GM23248 (cell line): ENCODE data around the gene UTP4. TPM values are rescaled to one million over a fixed set of nuclear protein-coding genes. Genes with fewer than 3 reads are reported as not detected.

Experiments
- DNase-seq: peaks from one replicate; pipeline ENCODE4 v3.0.0-alpha.2; 2015
- H2AFZ ChIP-seq: fragments of 200-600 bp; sonication (generic); 2 replicates; pipeline ENCODE4 v1.6.1; 2016; ENCODE audit warnings: antibody characterized with exemption
- H3F3A ChIP-seq: fragments of 200-600 bp; sonication (generic); 2 replicates; pipeline ENCODE4 v1.6.1; 2016; ENCODE audit warnings: mild to moderate bottlenecking, antibody characterized with exemption, mixed run types; ENCODE audit not compliant: insufficient read depth
- H3K27ac ChIP-seq: fragments of 200-600 bp; sonication (generic); 2 replicates; pipeline ENCODE4 v1.5.1; 2016; ENCODE audit warnings: mild to moderate bottlenecking
- H3K27me3 ChIP-seq: fragments of 200-600 bp; sonication (generic); replicated peaks from 2 replicates; pipeline ENCODE4 v1.6.1; 2016; ENCODE audit warnings: mild to moderate bottlenecking; ENCODE audit not compliant: insufficient read depth
- H3K36me3 ChIP-seq: fragments of 200-600 bp; sonication (generic); 2 replicates; pipeline ENCODE4 v1.6.1; 2016; ENCODE audit warnings: low read depth, mild to moderate bottlenecking
- H3K4me1 ChIP-seq: fragments of 200-600 bp; sonication (generic); 2 replicates; pipeline ENCODE4 v1.6.1; 2016; ENCODE audit warnings: mild to moderate bottlenecking; ENCODE audit not compliant: insufficient read depth
- H3K4me2 ChIP-seq: fragments of 200-600 bp; sonication (generic); one replicate; pipeline ENCODE4 v1.6.1; 2016; ENCODE audit warnings: mild to moderate bottlenecking; ENCODE audit not compliant: unreplicated experiment
- H3K4me3 ChIP-seq: fragments of 200-600 bp; sonication (generic); 2 replicates; pipeline ENCODE4 v1.5.1; 2016; ENCODE audit warnings: mild to moderate bottlenecking
- H3K79me2 ChIP-seq: fragments of 200-600 bp; sonication (generic); 2 replicates; pipeline ENCODE4 v1.6.1; 2016; ENCODE audit warnings: mild to moderate bottlenecking; ENCODE audit not compliant: insufficient read depth
- H3K9ac ChIP-seq: fragments of 200-600 bp; sonication (generic); 2 replicates; pipeline ENCODE4 v1.6.1; 2016; ENCODE audit warnings: mild to moderate bottlenecking
- H3K9me2 ChIP-seq: fragments of 200-600 bp; sonication (generic); 2 replicates; pipeline ENCODE4 v1.6.1; 2016; ENCODE audit warnings: mixed run types, mild to moderate bottlenecking, moderate library complexity; ENCODE audit not compliant: insufficient read depth
- H3K9me3 ChIP-seq: fragments of 200-600 bp; sonication (generic); one replicate; pipeline ENCODE4 v1.6.1; 2017; ENCODE audit warnings: low read depth
- H4K20me1 ChIP-seq: fragments of 200-600 bp; sonication (generic); 2 replicates; pipeline ENCODE4 v1.6.0; 2016; ENCODE audit not compliant: insufficient read depth
- EZH2 ChIP-seq: fragments of 200-600 bp; sonication (generic); IDR thresholded peaks from 2 replicates; pipeline ENCODE4 v1.6.1; 2018; ENCODE audit warnings: antibody characterized with exemption, mild to moderate bottlenecking; ENCODE audit not compliant: insufficient read depth, poor library complexity, severe bottlenecking
- EZH2phosphoT487 ChIP-seq: fragments of 200-600 bp; sonication (generic); IDR thresholded peaks from 2 replicates; pipeline ENCODE4 v1.6.1; 2018; ENCODE audit warnings: antibody characterized with exemption, moderate library complexity, mild to moderate bottlenecking, low read depth; ENCODE audit not compliant: insufficient read depth
- WGBS, 2 experiments: methylation state at CpG; one replicate each; pipeline ENCODE4 v1.1.6; 2015 to 2017; ENCODE audit warnings: low lambda C conversion rate in 2 of 2, low coverage in 1 of 2; ENCODE audit errors: missing lambda C conversion rate in 2 of 2; 5-methylcytosine and 5-hydroxymethylcytosine counted together
- in situ Hi-C: fragments of 300-500 bp; cut with MboI; formaldehyde crosslinking; loops from 2 replicates; pipeline ENCODE4 v1.15.0; 2020
- polyA plus RNA-seq: library from polyadenylated mRNA; unstranded; fragments of >200 nt; fragmentation: Nextera tagmentation; extraction: Ambion mirVana; gene quantifications from 2 replicates; pipeline ENCODE4 v1.2.1, GENCODE V29; 2016
- total RNA-seq: library from RNA; depleted of rRNA; stranded (reverse); fragments of >200 nt; shearing (Covaris generic); gene quantifications from 2 replicates; pipeline ENCODE4 v1.2.3, GENCODE V29; 2014

Gene UTP4
- total and polyA plus RNA-seq, 2 experiments from 2014 or later, result 17.8 to 54.8 TPM

DNA sequence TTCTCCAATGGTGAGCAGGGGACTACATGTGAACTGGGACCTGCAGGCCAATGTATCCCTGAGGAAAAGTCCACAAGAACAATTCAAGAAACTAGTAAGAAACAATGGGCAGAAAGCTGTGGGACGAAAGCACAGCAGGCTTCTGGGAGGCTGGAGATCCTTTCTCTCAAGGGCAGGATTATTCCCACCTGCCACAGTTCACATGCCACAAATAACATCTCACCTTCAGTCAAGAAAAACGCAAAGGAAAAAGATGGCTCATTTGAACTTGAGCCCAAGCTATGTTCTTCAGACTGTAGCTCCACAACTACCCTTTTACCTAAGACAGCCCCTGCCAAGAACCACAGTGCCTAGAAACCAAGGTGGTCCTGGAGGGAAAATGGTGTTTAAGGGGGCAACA, 14.0 kb upstream of the UTP4 start:
- H3K27me3 ChIP-seq, result no peaks in the 10 kb centered on the region
- no peaks in the 10 kb centered on the region; the same call in 1 of the 2 replicates for H3K36me3 ChIP-seq
- peaks cover 29% of the 10 kb centered on the region for H3K79me2 ChIP-seq
- H4K20me1 ChIP-seq, result peaks cover 4% of the 10 kb centered on the region; the same call in 1 of the 2 replicates
- DNase-seq, result no peak
- no peaks in the 10 kb centered on the region for H3K9me3 ChIP-seq
- no peaks in the 10 kb centered on the region for H3F3A ChIP-seq
- H2AFZ ChIP-seq, result no peak overlapping the region
- H3K9ac ChIP-seq, result no peak overlapping the region
- H3K4me1 ChIP-seq, result no peaks in the 10 kb centered on the region
- H3K27ac ChIP-seq, result no peak overlapping the region
- in situ Hi-C loops, result loop anchor here (10.0 to 25.0 kb wide), 2 partner anchors 406 to 594 kb away; no protein-coding TSS in a partner anchor
- no peaks in the 10 kb centered on the region for H3K9me2 ChIP-seq
- H3K4me3 ChIP-seq, result no peak overlapping the region
- H3K4me2 ChIP-seq, result no peak overlapping the region
- TF ChIP-seq EZH2phosphoT487 (no peak), EZH2 (no peak)
- 98 to 100% methylated on average over 2 of the region's 2 CpGs for WGBS, 2 experiments

GRCh38 chr16:69118994-69119393, 13.5 kb upstream of the UTP4 start:
- Histone ChIP-seq H3K4me1 (no peaks in the 10 kb centered on the region), H3K27ac (no peak overlapping the region), H3K27me3 (no peaks in the 10 kb centered on the region), H3K4me2 (no peak overlapping the region), H3K9ac (no peak overlapping the region), H3K79me2 (peaks cover 33% of the 10 kb centered on the region), H3K4me3 (no peak overlapping the region), H2AFZ (no peak overlapping the region), H3F3A (no peaks in the 10 kb centered on the region), H3K36me3 (no peaks in the 10 kb centered on the region; the same call in 1 of the 2 replicates), H3K9me3 (no peaks in the 10 kb centered on the region), H4K20me1 (peaks cover 6% of the 10 kb centered on the region; the same call in 1 of the 2 replicates), H3K9me2 (no peaks in the 10 kb centered on the region)
- WGBS, 2 experiments, result 96 to 100% methylated on average over 2 of the region's 2 CpGs
- DNase-seq, result no peak
- in situ Hi-C loops, result loop anchor here (10.0 to 25.0 kb wide), 2 partner anchors 407 to 594 kb away; no protein-coding TSS in a partner anchor
- TF ChIP-seq EZH2, result no peak
- no peak for TF ChIP-seq EZH2phosphoT487

- H3K9me2 ChIP-seq, result no peaks in the 10 kb centered on the region
- H3K9ac ChIP-seq, result no peak overlapping the region
- H3K36me3 ChIP-seq, result no peaks in the 10 kb centered on the region; the same call in 1 of the 2 replicates
- H4K20me1 ChIP-seq, result peaks cover 6% of the 10 kb centered on the region; the same call in 1 of the 2 replicates
- 0 out of 2 replicates have a peak, but pooled peaks cover 5% of the 10 kb centered on the region for H3F3A ChIP-seq
- no peaks in the 10 kb centered on the region for H3K4me1 ChIP-seq
- no peaks in the 10 kb centered on the region for H3K9me3 ChIP-seq
- TF ChIP-seq EZH2phosphoT487 (no peak), EZH2 (no peak)
- H3K79me2 ChIP-seq, result peaks cover 35% of the 10 kb centered on the region
- no peaks in the 10 kb centered on the region for H3K27me3 ChIP-seq
- no peak for DNase-seq
- no peak overlapping the region for H2AFZ ChIP-seq
- WGBS, 2 experiments, result 97 to 100% methylated on average over 2 of the region's 2 CpGs
- H3K4me3 ChIP-seq, result no peak overlapping the region
- in situ Hi-C loops, result loop anchor here (10.0 to 25.0 kb wide), 2 partner anchors 407 to 595 kb away; no protein-coding TSS in a partner anchor
- no peak overlapping the region for H3K4me2 ChIP-seq
- H3K27ac ChIP-seq, result no peak overlapping the region
Measured at GRCh38 chr16:69119536-69119935, 12.9 kb upstream of the UTP4 start.

GRCh38 chr16:69120096-69120664, 12.3 kb upstream of the UTP4 start:
- Histone ChIP-seq H3K27me3 (no peaks in the 10 kb centered on the region), H3F3A (0 out of 2 replicates have a peak, but pooled peaks cover 9% of the 10 kb centered on the region), H3K27ac (no peak overlapping the region), H3K9me2 (no peaks in the 10 kb centered on the region), H2AFZ (no peak overlapping the region), H3K4me2 (no peak overlapping the region), H4K20me1 (peaks cover 6% of the 10 kb centered on the region; the same call in 1 of the 2 replicates), H3K79me2 (peaks cover 42% of the 10 kb centered on the region), H3K9me3 (no peaks in the 10 kb centered on the region), H3K4me1 (no peaks in the 10 kb centered on the region), H3K36me3 (no peaks in the 10 kb centered on the region; the same call in 1 of the 2 replicates), H3K4me3 (no peak overlapping the region), H3K9ac (no peak overlapping the region)
- in situ Hi-C loops, result loop anchor here (5.0 to 25.0 kb wide), 2 partner anchors 218 to 408 kb away; no protein-coding TSS in a partner anchor
- WGBS, 2 experiments, result 91 to 93% methylated on average over 18 to 19 of the region's 19 CpGs
- TF ChIP-seq EZH2 (no peak), EZH2phosphoT487 (no peak)
- DNase-seq, result no peak
